Measurements from ENCODE around the gene PAN3.

DNA sequence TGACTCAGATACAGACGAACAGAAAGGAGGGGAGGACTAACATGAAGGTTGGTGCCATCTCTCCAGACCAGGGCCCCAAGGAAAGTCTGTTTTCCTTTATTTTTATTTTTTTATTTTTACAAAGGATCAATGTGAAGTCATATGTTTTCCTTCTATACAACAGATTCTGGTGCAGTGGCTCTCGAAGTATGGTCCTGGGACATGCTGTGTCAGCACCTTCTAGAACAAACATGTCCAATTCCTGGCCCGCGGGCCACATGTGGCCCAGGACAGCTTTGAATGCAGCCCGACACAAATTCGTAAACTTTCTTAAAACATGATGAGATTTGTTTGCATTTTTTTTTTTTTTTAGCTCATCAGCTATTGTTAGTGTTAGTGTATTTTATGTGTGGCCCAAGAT is 181.9 kb downstream of the PAN3 start:
- TF ChIP-seq, protein P1, sequence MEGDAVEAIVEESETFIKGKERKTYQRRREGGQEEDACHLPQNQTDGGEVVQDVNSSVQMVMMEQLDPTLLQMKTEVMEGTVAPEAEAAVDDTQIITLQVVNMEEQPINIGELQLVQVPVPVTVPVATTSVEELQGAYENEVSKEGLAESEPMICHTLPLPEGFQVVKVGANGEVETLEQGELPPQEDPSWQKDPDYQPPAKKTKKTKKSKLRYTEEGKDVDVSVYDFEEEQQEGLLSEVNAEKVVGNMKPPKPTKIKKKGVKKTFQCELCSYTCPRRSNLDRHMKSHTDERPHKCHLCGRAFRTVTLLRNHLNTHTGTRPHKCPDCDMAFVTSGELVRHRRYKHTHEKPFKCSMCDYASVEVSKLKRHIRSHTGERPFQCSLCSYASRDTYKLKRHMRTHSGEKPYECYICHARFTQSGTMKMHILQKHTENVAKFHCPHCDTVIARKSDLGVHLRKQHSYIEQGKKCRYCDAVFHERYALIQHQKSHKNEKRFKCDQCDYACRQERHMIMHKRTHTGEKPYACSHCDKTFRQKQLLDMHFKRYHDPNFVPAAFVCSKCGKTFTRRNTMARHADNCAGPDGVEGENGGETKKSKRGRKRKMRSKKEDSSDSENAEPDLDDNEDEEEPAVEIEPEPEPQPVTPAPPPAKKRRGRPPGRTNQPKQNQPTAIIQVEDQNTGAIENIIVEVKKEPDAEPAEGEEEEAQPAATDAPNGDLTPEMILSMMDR (IDR thresholded peaks at IDR 0.05; ENCODE audit: insufficient read depth, low read depth, low read length): no peak
- no peak for TF ChIP-seq EZH2 (IDR thresholded peaks at IDR 0.05; ENCODE audit: insufficient read depth, low read length)

Data from astrocyte (in vitro differentiated cells and primary cell).